Measurements from ENCODE around the gene POLE4. TPM values are rescaled to one million over a fixed set of nuclear protein-coding genes. Genes with fewer than 3 reads are reported as not detected.

Gene POLE4
- total RNA-seq, 1 experiment from 2014 or later = 25.6 TPM

- no peaks in the 10 kb centered on the region for H3K79me2 ChIP-seq (ENCODE audit: insufficient read depth, low read length)
- H3K4me2 ChIP-seq (ENCODE audit: low read length) = no peak overlapping the region
- H3K27me3 ChIP-seq (ENCODE audit: insufficient read depth, low read length) = peaks cover 5% of the 10 kb centered on the region; the same call in 1 of the 2 replicates
- H3K27ac ChIP-seq (ENCODE audit: low read depth, low read length) = no peak overlapping the region
- no peaks in the 10 kb centered on the region for H4K20me1 ChIP-seq (ENCODE audit: insufficient read depth)
- CTCF ChIA-PET = no interaction called here
- no peak overlapping the region for H3K9ac ChIP-seq (ENCODE audit: low read length)
- no peaks in the 10 kb centered on the region for H3K4me1 ChIP-seq (ENCODE audit: control insufficient read depth in 1 of 2, insufficient read depth in 2 of 2, low read length in 2 of 2)
- no peaks in the 10 kb centered on the region for H3K9me3 ChIP-seq (ENCODE audit: control insufficient read depth in 1 of 2, insufficient read depth in 1 of 2, low read depth in 1 of 2, low read length in 2 of 2)
- DNase-seq (ENCODE audit: low read depth, low spot score) (no peak), ATAC-seq (no peak)
- no peaks in the 10 kb centered on the region for H3K9me2 ChIP-seq (ENCODE audit: insufficient read depth)
- H3K4me3 ChIP-seq (replicated peaks in 1 of 2; ENCODE audit: low read depth in 1 of 2, low read length in 2 of 2) = no peak overlapping the region
- intact Hi-C loops (cut with micrococcal nuclease) = loop anchor here (10.0 kb wide), 1 partner anchor 115 kb away; no protein-coding TSS in a partner anchor
- RAD21 ChIA-PET (ENCODE audit: low non-redundant PET in 1 of 2, low total read pairs in 2 of 2, uncharacterized antibody in 2 of 2, unreplicated experiment in 2 of 2) = no interaction called here
- no peak for TF ChIP-seq CBX3 (IDR thresholded peaks at IDR 0.05; ENCODE audit: low read depth)
- TF ChIP-seq ZNF274 (IDR thresholded peaks at IDR 0.05; ENCODE audit: low read depth, low read length) = no peak
- no peak for TF ChIP-seq TCF7L2 (IDR thresholded peaks at IDR 0.05; ENCODE audit: borderline replicate concordance, extremely low read depth, insufficient read depth, insufficient read length)
- no peak for TF ChIP-seq EZH2phosphoT487 (IDR thresholded peaks at IDR 0.05; ENCODE audit: borderline replicate concordance)
- TF ChIP-seq EGR1 (IDR thresholded peaks at IDR 0.05; ENCODE audit: low read depth) = no peak
- no peak for TF ChIP-seq ATF3 (IDR thresholded peaks at IDR 0.05)
- TF ChIP-seq CEBPB (IDR thresholded peaks at IDR 0.05; ENCODE audit: low read depth) = no peak
- TF ChIP-seq CTCF (IDR thresholded peaks at IDR 0.05 in 2 of 3, conservative IDR thresholded peaks at IDR 0.05 in 1 of 3; ENCODE audit: borderline replicate concordance in 1 of 3, insufficient read depth in 1 of 3, low read depth in 2 of 3, low read length in 2 of 3) = no peak
- TF ChIP-seq RAD21 (IDR thresholded peaks at IDR 0.05; ENCODE audit: low read depth) = no peak
- TF ChIP-seq FOSL1 (IDR thresholded peaks at IDR 0.05; ENCODE audit: low read depth) = no peak
- no peak for TF ChIP-seq JUND (IDR thresholded peaks at IDR 0.05)
- TF ChIP-seq POLR2AphosphoS5 (IDR thresholded peaks at IDR 0.05; ENCODE audit: low read depth, low read length) = no peak
- H3K36me3 ChIP-seq (ENCODE audit: control insufficient read depth in 1 of 2, insufficient read depth in 2 of 2, low read length in 2 of 2) = no peaks in the 10 kb centered on the region
- no peak overlapping the region for H2AFZ ChIP-seq (ENCODE audit: low read depth, low read length, poor library complexity, severe bottlenecking)
- POLR2A ChIA-PET = no interaction called here
- BruUV-seq (replicated peaks) = no TSS peak
Measured at GRCh38 chr2:74939919-74940812, 18.3 kb upstream of the POLE4 start.
